Coronary artery (tissue), 2 donors: Measurements from ENCODE around the gene USP31.

Experiments used
- DNase-seq: peaks from one replicate; pipeline ENCODE4 v3.0.0-alpha.2; 2017; ENCODE audit warnings: low spot score
- H3K27ac ChIP-seq, 2 donors: fragments of 200-600 bp; sonication (generic); one replicate each; pipeline ENCODE4 v1.5.1; 2016 to 2019
- H3K4me3 ChIP-seq: fragments of 200-600 bp; sonication (generic); 2 replicates; pipeline ENCODE4 v1.5.1; 2016; ENCODE audit warnings: mild to moderate bottlenecking, moderate library complexity
- TF ChIP-seq, protein P1 (sequence below): fragments of 200-600 bp; sonication (generic); IDR thresholded peaks from one replicate; pipeline ENCODE4 v1.5.1; 2019; ENCODE audit warnings: antibody characterized with exemption

USP31 gene

DNA sequence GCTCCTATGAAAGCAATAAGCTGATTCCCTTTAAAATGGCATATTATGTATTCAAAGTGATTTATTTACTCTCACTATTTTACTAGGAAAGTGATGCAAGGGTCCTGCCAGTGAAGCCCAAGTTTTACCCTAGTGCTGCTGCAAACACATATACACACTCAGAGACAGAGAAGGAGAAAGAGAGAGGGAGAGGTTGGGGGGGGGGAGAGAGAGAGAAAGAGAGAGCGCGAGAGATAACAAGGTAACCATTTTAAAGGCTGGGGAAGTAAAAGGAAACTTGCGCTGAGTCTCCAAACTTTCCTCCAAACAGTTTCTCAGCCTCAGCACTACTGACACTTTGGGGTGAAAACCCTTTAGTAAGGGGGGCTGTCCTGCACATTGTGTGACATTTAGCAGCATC, 5.9 kb downstream of the USP31 start:
- DNase-seq, result no peak
- Histone ChIP-seq H3K4me3 (no peak overlapping the region), H3K27ac (no peak overlapping the region)
- TF ChIP-seq, protein P1, sequence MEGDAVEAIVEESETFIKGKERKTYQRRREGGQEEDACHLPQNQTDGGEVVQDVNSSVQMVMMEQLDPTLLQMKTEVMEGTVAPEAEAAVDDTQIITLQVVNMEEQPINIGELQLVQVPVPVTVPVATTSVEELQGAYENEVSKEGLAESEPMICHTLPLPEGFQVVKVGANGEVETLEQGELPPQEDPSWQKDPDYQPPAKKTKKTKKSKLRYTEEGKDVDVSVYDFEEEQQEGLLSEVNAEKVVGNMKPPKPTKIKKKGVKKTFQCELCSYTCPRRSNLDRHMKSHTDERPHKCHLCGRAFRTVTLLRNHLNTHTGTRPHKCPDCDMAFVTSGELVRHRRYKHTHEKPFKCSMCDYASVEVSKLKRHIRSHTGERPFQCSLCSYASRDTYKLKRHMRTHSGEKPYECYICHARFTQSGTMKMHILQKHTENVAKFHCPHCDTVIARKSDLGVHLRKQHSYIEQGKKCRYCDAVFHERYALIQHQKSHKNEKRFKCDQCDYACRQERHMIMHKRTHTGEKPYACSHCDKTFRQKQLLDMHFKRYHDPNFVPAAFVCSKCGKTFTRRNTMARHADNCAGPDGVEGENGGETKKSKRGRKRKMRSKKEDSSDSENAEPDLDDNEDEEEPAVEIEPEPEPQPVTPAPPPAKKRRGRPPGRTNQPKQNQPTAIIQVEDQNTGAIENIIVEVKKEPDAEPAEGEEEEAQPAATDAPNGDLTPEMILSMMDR, result no peak

DNA sequence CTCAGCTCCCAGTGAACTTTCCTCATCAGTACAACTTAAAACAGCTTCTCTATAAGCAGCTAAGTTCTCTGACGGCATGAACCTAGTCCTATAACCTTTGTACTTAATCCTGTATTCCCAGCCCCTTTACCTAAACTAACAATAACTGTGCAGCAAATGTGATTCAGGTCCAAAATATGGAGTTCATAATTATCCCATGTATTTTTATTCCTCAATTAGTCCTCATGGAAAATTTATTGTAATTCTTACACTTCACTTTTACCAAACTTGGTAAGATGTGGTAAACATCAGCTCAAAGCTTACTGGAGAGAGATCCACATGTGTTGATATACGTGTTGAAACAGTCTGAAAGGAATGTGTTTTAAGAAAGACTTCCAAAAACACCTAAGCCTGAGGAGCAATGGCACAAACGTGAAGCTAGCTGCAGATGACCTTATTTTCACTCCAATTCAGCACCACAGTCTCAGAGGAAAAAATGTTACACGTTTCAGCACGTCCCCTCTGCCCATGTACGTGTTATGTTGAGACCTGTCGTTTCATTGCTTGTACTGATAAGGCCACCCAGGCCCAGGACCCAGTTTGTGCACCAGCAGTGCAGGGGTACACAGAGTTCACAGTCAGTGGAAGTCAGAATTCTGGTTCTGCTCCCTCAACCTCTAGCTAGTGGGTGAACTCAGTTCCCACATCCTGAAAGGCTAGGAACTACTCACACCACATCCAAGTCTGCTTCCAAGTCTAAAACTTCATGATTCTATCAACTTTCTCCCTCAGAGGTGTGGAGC, 7.1 kb downstream of the USP31 start:
- TF ChIP-seq, protein P1, result no peak
- no peak overlapping the region for H3K4me3 ChIP-seq
- no peak for DNase-seq
- no peak overlapping the region for H3K27ac ChIP-seq

DNA sequence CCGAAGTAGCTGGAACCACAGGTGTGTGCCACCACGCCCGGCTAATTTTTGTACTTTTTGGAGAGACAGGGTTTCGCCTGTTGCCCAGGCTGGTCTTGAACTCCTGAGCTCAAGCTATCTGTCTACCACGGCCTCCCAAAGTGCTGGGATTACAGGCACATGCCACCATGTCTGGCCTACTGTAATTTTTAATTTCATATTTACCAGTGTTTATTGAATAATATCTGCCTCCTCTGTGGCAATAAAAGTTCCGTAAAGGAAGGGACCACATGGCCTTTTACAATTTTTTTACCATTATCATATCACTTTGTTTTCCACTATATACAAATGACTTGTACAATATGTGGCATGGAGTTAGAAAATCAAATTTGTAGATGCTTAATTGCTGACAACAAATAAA, 7.8 kb downstream of the USP31 start:
- no peak overlapping the region for H3K27ac ChIP-seq
- no peak overlapping the region for H3K4me3 ChIP-seq
- no peak for DNase-seq
- TF ChIP-seq, protein P1, result no peak

DNA sequence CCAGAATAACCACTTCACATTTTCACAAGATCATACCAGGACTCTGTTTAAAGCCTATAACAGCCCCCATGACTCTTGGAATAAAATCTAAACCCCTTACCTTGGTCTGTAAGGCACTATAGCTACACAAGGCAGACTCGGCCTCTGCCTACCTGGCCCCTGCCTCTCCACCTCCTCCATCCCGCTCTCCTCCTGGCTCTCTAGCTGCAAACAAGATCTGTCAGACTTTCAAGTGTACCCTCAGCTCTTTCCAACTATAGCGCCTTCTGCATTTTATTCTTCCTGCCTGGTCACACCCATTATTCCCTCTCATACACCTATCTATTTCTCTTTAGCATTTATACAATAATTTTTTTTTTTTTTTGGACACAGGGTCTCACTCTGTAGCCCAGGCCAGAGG, 8.2 kb downstream of the USP31 start:
- TF ChIP-seq, protein P1, result no peak
- H3K27ac ChIP-seq, result no peak overlapping the region
- no peak for DNase-seq
- no peak overlapping the region for H3K4me3 ChIP-seq

DNA sequence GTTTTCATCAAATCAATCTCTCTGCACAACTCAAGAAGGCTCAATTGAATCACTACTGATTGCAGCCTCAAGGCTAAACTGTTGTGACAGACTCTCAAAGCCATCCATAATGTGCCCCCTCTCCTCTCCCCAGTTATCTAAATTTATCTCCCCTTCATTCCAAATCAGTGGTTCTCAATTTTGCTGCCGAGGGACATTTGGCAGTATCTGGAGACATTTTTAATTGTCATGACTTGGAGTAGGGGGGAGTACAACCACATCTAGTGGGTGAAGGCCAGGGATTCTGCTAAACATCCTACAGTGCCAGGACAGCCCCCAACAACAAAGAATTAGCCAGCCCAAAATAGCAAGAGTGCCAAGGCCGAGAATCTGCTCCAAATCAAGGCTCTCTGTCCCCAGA, 9.1 kb downstream of the USP31 start:
- DNase-seq, result no peak
- TF ChIP-seq, protein P1, result no peak
- Histone ChIP-seq H3K4me3 (no peak overlapping the region), H3K27ac (no peak overlapping the region)

DNA sequence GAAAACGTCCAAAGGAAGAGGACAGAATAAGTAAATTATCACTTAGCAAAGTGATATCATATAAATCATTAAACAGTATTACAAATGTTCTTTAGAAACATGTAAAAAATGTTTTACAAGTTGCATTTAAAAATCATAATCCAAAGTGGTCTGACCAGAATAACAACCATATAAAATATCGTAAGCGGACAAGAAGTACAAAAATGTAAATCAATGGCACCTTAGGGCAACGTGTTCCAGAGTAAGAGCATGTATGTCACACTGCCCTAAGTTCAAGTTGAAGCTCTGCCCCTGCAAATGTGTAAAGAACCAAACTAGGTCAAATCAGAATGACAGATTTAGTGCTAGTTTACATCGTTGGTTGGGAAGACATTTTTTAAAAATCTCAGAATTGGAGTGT, 11.4 kb downstream of the USP31 start:
- TF ChIP-seq, protein P1, result no peak
- DNase-seq, result no peak
- no peak overlapping the region for H3K4me3 ChIP-seq
- no peak overlapping the region for H3K27ac ChIP-seq

DNA sequence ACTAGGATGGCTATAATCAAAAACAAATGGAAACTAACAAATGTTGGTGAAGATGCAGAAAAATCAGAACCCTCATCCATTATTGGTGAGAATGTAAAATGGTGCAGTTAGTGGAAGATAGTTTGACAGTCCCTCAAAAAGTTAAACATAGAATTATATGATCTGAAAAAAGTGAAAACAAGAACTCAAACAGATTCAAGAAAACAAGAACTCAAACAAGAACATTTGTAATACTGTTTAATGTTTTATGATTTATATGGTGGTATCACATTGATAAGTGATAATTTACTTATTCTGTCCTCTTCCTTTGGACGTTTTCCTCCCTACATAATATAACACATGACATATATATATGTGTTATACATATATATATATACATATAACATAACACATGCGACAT, 12.0 kb downstream of the USP31 start:
- DNase-seq, result no peak
- H3K4me3 ChIP-seq, result no peak overlapping the region
- H3K27ac ChIP-seq, result no peak overlapping the region

More for the DNA sequence above, 12.0 kb downstream of the USP31 start:
- TF ChIP-seq, protein P1, result no peak
